ENCODE results near the gene TSFM. TPM values are rescaled to one million over a fixed set of nuclear protein-coding genes. Genes with fewer than 3 reads are reported as not detected.

The TSFM gene
- total RNA-seq, 1 experiment from 2014 or later = 58.5 TPM

- DNase-seq (ENCODE audit: low spot score) = no peak
- Histone ChIP-seq H3K27ac (ENCODE audit: low read depth, low read length, poor library complexity, severe bottlenecking) (peak overlapping the region; percentile 91), H3K27me3 (replicated peaks; ENCODE audit: insufficient read depth, low read depth, low read length, poor library complexity) (no peaks in the 10 kb centered on the region), H3K36me3 (ENCODE audit: insufficient read depth, low read length, poor library complexity, severe bottlenecking) (no peaks in the 10 kb centered on the region), H3K4me1 (ENCODE audit: insufficient read depth, low read length, poor library complexity, severe bottlenecking) (peaks cover 90% of the 10 kb centered on the region), H3K4me3 (ENCODE audit: low read depth, low read length, poor library complexity, severe bottlenecking) (no peak overlapping the region), H3K9me3 (ENCODE audit: low read depth, low read length, poor library complexity, severe bottlenecking) (no peaks in the 10 kb centered on the region)
- CTCF ChIA-PET = no interaction called here
- TF ChIP-seq EZH2 (IDR thresholded peaks at IDR 0.05; ENCODE audit: borderline replicate concordance, low read depth, low read length, poor library complexity, severe bottlenecking) = no peak
- no peak for TF ChIP-seq CTCF (conservative IDR thresholded peaks at IDR 0.05; ENCODE audit: low read depth, low read length)
- no TSS peak for BruUV-seq (replicated peaks)
- intact Hi-C loops (cut with micrococcal nuclease; ENCODE audit: unreplicated experiment) = no loop called here
- POLR2A ChIA-PET (ENCODE audit: low non-redundant PET) = no interaction called here
Measured at GRCh38 chr12:57839996-57840395, 57.4 kb downstream of the TSFM start.

- ChIA-PET CTCF (no interaction called here), POLR2A (ENCODE audit: low non-redundant PET) (no interaction called here)
- Histone ChIP-seq H3K4me1 (ENCODE audit: insufficient read depth, low read length, poor library complexity, severe bottlenecking) (peaks cover 84% of the 10 kb centered on the region), H3K9me3 (ENCODE audit: low read depth, low read length, poor library complexity, severe bottlenecking) (no peaks in the 10 kb centered on the region), H3K27ac (ENCODE audit: low read depth, low read length, poor library complexity, severe bottlenecking) (peak overlapping the region; percentile 91), H3K4me3 (ENCODE audit: low read depth, low read length, poor library complexity, severe bottlenecking) (no peak overlapping the region), H3K36me3 (ENCODE audit: insufficient read depth, low read length, poor library complexity, severe bottlenecking) (no peaks in the 10 kb centered on the region), H3K27me3 (replicated peaks; ENCODE audit: insufficient read depth, low read depth, low read length, poor library complexity) (no peaks in the 10 kb centered on the region)
- BruUV-seq (replicated peaks) = no TSS peak
- no peak for DNase-seq (ENCODE audit: low spot score)
- intact Hi-C loops (cut with micrococcal nuclease; ENCODE audit: unreplicated experiment) = no loop called here
- TF ChIP-seq CTCF (conservative IDR thresholded peaks at IDR 0.05; ENCODE audit: low read depth, low read length) = no peak
- TF ChIP-seq EZH2 (IDR thresholded peaks at IDR 0.05; ENCODE audit: borderline replicate concordance, low read depth, low read length, poor library complexity, severe bottlenecking) = no peak
Measured at GRCh38 chr12:57840726-57841125, 58.1 kb downstream of the TSFM start.

GRCh38 chr12:57841445-57841844 lies 58.9 kb downstream of the TSFM start:
- H3K27ac ChIP-seq (ENCODE audit: low read depth, low read length, poor library complexity, severe bottlenecking) = peak overlapping the region; percentile 41
- H3K9me3 ChIP-seq (ENCODE audit: low read depth, low read length, poor library complexity, severe bottlenecking) = no peaks in the 10 kb centered on the region
- intact Hi-C loops (cut with micrococcal nuclease; ENCODE audit: unreplicated experiment) = no loop called here
- ChIA-PET CTCF (no interaction called here), POLR2A (ENCODE audit: low non-redundant PET) (no interaction called here)
- peaks cover 77% of the 10 kb centered on the region for H3K4me1 ChIP-seq (ENCODE audit: insufficient read depth, low read length, poor library complexity, severe bottlenecking)
- no TSS peak for BruUV-seq (replicated peaks)
- DNase-seq (ENCODE audit: low spot score) = no peak
- H3K27me3 ChIP-seq (replicated peaks; ENCODE audit: insufficient read depth, low read depth, low read length, poor library complexity) = no peaks in the 10 kb centered on the region
- no peak for TF ChIP-seq CTCF (conservative IDR thresholded peaks at IDR 0.05; ENCODE audit: low read depth, low read length)
- TF ChIP-seq EZH2 (IDR thresholded peaks at IDR 0.05; ENCODE audit: borderline replicate concordance, low read depth, low read length, poor library complexity, severe bottlenecking) = no peak
- H3K4me3 ChIP-seq (ENCODE audit: low read depth, low read length, poor library complexity, severe bottlenecking) = no peak overlapping the region
- no peaks in the 10 kb centered on the region for H3K36me3 ChIP-seq (ENCODE audit: insufficient read depth, low read length, poor library complexity, severe bottlenecking)

All from A673 (cell line).